SH-SY5Y (cell line): Measurements from ENCODE around the gene ATP5MC2.

Source experiments
- GATA2 ChIP-seq: IDR thresholded peaks from 2 replicates; pipeline ENCODE4 v1.6.1; 2011; ENCODE audit warnings: mild to moderate bottlenecking, low read depth, low read length
- GATA3 ChIP-seq: IDR thresholded peaks from 2 replicates; pipeline ENCODE4 v1.6.1; 2011; ENCODE audit warnings: low read depth, mild to moderate bottlenecking, low read length, moderate library complexity

Gene ATP5MC2

DNA sequence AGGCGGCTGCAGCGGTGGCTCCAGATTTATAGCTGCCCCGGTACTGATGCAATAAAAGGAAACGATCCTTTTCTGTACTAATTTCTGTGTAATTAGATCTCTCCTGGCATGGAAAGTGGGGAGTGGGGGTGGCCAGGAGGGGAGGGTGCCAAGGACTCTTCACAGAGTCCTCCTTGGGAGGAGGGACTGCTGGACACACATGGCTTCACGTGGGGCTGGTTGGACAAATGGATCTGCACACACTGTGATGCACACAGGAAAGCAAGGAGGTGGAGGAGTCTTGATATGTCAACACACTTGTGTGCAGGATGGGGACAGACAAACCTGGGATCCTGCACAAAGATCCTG is 23.8 kb upstream of the ATP5MC2 start:
- TF ChIP-seq GATA3 (no peak), GATA2 (no peak)

DNA sequence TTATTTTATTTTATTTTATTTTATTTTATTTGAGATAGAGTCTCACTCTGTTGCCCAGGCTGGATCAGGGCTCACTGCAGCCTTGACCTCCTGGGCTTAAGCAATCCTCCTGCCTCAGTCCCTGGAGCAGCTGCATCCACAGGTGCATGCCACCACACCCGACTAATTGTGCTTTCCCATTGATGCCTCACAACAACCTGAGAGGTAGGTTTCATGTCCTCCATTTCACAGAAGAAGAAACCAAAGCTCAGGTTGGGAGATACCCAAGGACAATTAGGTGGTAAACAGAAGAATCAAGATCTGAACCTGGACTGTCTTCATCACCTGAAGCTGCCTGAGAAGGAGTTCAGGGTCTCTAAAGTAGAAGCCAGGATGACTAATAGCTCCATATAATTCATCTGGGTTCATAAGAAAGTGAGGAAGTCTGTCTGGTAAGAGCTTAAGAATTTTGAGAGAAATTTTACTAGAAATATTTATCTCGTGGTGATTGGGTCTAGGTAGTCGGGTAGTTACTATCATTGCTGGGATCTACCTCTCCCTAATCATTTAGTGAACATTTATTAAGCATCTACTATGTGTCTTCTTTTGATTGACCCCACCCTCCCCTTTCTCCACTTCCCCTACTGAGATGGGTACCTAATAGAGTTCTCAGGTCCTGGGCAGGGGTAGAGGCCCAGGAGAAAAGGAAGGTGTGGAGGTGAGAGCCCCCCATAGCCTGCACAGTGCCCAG is 23.2 kb upstream of the ATP5MC2 start:
- no peak for TF ChIP-seq GATA2
- no peak for TF ChIP-seq GATA3

DNA sequence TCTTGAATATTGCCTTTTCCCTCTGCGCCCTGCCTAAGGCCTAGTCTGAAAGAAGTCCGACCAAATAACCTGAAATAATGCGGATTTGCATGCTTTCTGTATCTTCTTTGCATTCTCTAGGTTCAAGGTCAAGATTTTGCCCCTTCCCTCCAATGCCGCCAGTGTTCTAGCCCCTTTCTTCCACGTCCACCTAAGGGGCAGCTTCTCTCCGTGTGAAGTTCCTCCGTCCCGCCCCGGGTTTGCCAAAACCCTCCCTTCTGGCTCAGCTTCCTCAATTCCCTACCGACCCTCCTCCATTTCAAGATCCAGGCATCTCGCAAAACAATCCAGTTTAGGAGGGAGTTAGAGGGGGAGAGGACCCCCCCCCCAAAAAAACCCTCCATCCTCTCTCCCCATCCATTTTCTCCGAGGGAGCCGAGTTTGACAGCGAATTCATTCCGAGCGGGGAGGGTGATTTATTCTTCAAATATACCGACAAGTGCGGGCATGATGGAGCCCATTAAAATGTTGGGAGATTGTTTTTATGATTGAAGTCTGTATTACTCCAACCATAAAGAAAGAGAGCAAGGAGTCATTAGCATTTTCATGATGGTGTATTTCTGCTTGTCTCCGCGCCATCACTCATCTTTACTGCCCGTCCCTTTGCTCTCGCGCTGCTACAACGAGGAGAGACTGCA is 20.9 kb upstream of the ATP5MC2 start:
- TF ChIP-seq GATA2 (no peak), GATA3 (no peak)

DNA sequence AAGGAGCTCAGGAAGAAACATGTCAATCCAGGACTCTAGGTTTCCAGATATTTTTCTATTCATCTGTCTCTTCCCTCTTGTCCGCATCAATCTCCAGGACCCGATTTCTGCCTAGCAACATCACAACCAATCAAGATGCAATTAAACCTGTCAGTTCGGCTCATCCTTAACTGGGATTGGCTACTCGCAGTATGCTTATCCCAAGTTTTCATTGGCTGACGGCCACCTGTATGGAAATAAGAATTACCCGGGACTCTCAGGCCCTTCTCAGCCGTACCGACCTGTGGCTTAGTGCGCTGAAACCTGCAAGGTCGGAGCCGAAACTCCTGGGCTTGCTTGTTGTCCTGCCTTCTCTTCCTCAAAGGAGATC is 20.4 kb upstream of the ATP5MC2 start:
- TF ChIP-seq GATA3 = no peak

DNA sequence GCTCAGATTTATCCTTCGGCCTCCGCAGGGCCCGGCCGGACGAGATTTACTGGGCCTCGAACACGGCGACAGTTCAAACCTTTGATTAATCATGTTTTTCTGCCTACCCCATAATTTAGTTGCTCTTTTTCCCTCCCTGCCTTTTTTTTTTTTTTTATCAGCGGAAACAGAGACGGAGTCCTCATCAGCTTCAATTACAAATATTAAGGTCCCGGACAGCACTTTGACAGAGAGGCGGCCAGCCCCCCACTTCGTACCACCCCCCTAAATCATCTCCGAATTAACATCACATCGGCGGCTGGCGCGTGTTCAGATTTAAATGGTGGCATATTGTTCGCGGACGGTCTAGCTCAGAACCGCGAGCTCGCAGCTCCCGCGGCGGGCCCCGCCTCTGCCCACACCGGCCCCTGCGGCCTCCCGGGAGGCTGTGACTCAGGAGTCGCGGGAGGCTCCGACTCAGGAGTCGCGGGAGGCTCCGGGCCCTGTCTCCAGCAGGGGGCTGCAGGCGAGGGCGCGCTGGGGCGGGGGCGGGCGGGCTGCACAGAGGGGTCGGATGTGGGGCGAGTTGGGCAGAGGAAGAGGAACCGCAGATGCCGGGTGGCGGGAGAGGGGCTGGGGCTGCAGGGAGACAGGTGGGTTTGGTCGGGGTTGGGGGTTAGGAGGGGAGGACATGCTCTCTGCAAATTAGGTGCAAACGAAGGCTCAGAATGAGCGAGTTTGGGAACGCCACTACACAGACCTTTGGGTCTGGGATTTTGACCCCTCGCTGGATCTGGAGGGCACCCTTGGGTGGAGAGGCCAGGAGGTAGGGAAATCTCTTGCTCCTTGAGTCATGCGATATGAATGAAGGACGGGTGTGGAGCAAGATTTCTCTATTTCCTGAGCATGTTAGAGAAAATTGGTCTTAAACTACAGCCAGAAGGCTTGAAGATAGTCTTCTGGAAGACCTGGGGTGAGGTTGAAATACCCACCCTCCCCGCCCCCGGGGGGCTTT is 19.6 kb upstream of the ATP5MC2 start:
- TF ChIP-seq GATA3 (no peak), GATA2 (no peak)

DNA sequence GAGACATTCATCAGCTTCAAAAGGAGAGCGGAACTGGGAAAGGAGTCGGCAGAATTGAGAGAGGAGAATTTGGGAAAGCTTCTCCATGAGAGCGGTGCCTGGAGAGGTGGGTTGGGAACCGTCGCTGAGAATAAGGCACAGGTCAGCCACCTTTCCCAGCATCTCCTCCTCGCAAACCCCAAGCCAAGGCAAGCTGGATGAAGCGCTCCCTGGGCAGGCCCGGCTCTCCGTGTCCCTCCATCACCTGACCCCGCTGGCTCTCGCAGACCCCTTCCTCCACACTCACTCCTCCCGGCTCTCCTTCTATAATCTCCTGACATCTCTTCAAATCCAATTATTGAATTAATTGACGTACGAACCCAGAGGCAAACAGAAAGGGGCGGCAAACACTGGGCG is 18.9 kb upstream of the ATP5MC2 start:
- TF ChIP-seq GATA3 (no peak), GATA2 (no peak)

DNA sequence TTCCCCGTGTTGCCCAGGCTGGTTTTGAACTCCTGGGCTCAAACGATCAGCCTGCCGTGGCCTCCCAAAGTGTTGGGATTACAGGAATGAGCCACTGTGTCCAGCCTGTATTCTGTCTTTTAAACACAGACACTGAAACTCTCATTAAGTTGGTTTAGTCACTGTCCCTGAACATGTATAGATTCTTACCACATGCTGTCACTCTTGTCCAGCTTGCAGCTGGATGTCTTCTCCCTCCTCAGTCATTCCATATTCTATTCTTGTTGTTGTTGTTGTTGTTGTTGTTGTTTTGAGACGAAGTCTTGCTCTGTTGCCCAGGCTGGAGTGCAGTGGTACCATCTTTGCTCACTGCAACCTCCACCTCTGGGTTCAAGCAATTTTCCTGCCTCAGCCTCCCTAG is 12.3 kb upstream of the ATP5MC2 start:
- TF ChIP-seq GATA2 (no peak), GATA3 (no peak)

DNA sequence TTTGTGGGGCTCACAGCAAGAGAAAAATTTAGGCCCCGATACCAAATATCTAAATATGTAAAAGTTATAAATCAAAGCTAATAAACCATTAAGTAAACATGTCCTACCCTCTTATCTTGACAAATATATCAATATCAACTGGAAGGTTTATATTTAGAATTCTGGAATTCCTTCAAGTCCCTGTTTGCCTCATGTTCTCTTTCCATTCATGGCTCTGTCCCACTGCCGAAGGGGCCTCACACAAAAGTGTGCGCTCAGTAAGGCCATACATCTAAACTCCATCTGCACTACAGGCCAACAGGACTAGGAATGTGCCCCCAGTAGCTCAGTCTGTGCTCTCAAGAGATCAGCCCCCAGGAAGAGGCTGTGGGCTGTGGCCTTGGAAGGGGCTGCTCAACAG is 10.6 kb upstream of the ATP5MC2 start:
- TF ChIP-seq GATA3 (no peak), GATA2 (no peak)

DNA sequence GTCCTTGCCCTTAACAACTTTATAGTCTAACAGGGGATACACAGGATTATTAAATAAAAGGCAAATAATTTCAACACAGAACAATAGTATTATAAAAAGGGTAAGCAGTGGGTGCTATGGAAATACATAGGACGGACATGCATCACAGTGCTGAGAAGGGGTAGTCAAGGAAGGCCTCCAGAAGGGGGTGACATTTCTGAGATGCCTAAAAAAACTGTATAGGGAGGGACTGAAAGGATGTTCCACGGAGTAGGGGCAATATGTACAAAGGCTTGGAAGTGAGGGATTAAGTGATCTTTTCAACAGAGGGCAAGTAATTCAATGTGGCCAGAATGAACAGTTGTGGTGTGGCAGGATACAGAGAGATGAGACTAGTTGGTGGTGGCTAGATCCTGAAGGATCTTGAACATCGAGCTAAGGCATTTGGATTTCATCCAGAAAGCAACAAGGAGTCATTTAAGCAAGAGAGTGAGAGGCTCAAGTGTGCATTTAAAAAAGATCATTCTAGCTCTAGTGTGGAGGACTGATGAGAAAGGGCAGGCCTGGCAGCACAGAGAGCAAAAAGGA is 8.9 kb upstream of the ATP5MC2 start:
- TF ChIP-seq GATA2 (no peak), GATA3 (no peak)

DNA sequence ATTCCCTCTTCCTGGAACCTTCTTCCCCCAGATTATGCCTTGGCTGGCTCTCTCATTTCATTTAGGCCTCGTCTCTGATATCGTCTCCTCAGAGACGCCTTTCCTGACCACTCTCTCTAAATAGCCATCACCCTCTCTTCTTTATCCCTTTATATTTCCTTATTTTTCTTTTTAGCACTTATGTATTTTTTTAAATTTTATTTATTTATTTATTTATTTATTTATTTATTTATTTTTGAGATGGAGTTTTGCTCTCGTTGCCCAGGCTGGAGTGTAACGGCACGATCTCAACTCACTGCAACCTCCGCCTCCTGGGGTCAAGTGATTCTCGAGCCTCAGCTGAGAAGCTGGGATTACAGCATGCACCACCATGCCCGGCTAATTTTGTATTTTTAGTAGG is 8.1 kb upstream of the ATP5MC2 start:
- TF ChIP-seq GATA3 (no peak), GATA2 (no peak)

DNA sequence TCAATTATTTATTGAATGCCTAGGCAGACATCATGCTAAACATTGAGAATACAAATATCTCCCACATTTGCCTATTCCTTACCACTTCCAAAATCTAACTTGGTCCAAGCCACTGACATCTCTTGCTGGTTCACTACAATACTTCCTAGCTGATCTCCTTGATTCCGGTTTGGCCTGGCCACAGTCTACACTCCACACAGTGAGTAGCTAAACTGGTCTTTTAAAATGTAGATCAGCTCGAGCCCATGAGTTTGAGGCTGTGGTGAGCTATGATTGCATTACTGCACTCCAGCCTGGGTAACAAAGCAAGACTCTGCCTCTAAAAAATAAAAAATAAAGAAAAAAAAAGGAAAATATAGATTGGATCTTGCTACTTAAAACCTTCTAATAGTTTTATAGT is 7.6 kb upstream of the ATP5MC2 start:
- TF ChIP-seq GATA3 (no peak), GATA2 (no peak)

DNA sequence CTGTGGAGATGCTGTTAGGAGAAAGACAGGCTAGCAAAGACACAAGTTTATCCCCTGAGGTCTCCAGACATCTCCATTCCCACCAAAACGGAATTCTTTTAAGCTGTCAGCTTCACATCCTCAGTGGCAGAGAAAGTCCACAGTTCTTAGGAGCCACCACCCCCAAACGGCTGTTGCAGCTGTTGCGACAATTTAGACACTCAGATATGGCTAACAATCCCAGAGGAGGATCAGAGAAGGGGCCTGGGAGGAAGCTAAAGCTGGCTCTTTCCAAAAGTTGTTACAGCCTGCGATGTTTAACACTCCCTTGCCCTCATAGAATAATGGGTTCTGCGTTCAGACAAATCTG is 1.9 kb upstream of the ATP5MC2 start:
- TF ChIP-seq GATA3 (no peak), GATA2 (no peak)

DNA sequence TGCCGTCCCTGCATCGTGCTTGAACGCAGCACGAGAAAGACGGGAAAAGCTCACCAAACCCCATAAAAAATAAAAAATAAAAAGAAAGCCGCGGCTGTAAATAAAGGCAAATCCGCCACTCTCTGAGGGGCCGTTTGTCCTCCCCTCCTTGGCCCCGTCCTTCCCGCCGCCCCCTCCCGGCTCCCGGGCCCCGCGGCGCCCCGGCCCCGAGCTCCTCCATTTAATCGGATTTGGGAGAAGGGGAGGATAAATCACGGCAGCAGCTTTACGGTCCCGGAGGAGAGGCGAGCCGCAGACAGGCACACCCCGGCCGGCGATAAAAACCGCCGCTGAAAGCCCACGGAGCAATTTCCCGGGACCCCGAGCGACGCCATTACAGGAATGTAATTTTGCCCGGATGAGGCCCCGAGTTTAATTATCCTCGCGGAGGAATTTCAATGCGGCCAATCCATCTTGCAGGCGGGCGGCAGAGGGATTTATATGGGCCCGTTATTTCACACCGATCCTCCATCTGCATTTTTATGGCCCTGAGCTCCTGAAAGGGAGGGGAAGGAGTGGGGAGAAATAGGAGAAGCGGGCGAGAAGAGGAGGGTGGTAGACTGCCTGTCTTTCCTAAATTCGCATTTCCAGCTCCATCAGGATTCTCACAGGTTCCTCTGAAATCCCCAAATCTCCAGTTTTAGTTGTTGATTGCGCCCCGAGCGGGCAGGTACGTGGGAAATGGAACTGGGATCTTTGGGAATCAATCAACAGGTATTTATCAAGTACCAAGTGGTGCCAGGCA is 1.3 kb upstream of the ATP5MC2 start:
- no peak for TF ChIP-seq GATA3
- no peak for TF ChIP-seq GATA2

DNA sequence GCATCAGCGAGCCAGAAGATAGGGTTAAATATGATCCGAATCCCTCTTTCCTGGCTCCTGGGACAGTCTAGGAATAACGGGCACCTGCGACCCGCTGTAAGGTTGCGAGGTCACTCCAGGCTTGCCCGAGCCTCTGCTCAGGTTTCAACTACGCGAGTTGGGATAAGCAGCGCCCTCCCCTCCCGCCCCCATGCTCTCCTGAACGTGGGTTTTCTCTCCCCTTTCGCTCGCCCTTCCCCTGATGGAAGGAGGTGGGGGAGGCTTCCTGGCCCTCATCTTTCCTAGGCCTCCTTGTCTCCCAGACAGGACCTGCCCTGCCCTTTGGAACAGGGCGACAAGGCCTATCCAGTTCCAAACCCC is 753 bp upstream of the ATP5MC2 start:
- TF ChIP-seq GATA2 (no peak), GATA3 (no peak)
